ENCODE measurements around the gene SEMA7A.

Gene SEMA7A

GRCh38 chr15:74432271-74432967 lies 1.3 kb downstream of the SEMA7A start:
- no peak for DNase-seq (ENCODE audit: extremely low read depth in 1 of 2, low read depth in 1 of 2)

GRCh38 chr15:74431645-74432044 lies 2.1 kb downstream of the SEMA7A start:
- no peak for DNase-seq (ENCODE audit: extremely low read depth in 1 of 2, low read depth in 1 of 2)

- no peak for DNase-seq (ENCODE audit: extremely low read depth in 1 of 2, low read depth in 1 of 2)
Observed at GRCh38 chr15:74431116-74431515, 2.6 kb downstream of the SEMA7A start.

GRCh38 chr15:74430510-74430951 lies 3.2 kb downstream of the SEMA7A start:
- no peak for DNase-seq (ENCODE audit: extremely low read depth in 1 of 2, low read depth in 1 of 2)

GRCh38 chr15:74429781-74430400 lies 3.9 kb downstream of the SEMA7A start:
- DNase-seq (ENCODE audit: extremely low read depth in 1 of 2, low read depth in 1 of 2), result no peak

GRCh38 chr15:74428970-74429780 lies 4.6 kb downstream of the SEMA7A start:
- no peak for DNase-seq (ENCODE audit: extremely low read depth in 1 of 2, low read depth in 1 of 2)

- no peak for DNase-seq (ENCODE audit: extremely low read depth in 1 of 2, low read depth in 1 of 2)
Observed at GRCh38 chr15:74428442-74428787, 5.3 kb downstream of the SEMA7A start.

- DNase-seq (ENCODE audit: extremely low read depth in 1 of 2, low read depth in 1 of 2), result no peak
Observed at GRCh38 chr15:74427607-74428441, 5.9 kb downstream of the SEMA7A start.

GRCh38 chr15:74426404-74427281 lies 7.1 kb downstream of the SEMA7A start:
- no peak for DNase-seq (ENCODE audit: extremely low read depth in 1 of 2, low read depth in 1 of 2)

- no peak for DNase-seq (ENCODE audit: extremely low read depth in 1 of 2, low read depth in 1 of 2)
Observed at GRCh38 chr15:74425630-74426029, 8.1 kb downstream of the SEMA7A start.

- DNase-seq (ENCODE audit: extremely low read depth in 1 of 2, low read depth in 1 of 2), result no peak
Observed at GRCh38 chr15:74424901-74425528, 8.7 kb downstream of the SEMA7A start.

- no peak for DNase-seq (ENCODE audit: extremely low read depth in 1 of 2, low read depth in 1 of 2)
Observed at GRCh38 chr15:74423431-74424257, 10.1 kb downstream of the SEMA7A start.

- no peak for DNase-seq (ENCODE audit: extremely low read depth in 1 of 2, low read depth in 1 of 2)
Observed at GRCh38 chr15:74422652-74423430, 10.9 kb downstream of the SEMA7A start.

- no peak for DNase-seq (ENCODE audit: extremely low read depth in 1 of 2, low read depth in 1 of 2)
Observed at GRCh38 chr15:74422265-74422651, 11.5 kb downstream of the SEMA7A start.

- no peak for DNase-seq (ENCODE audit: extremely low read depth in 1 of 2, low read depth in 1 of 2)
Observed at GRCh38 chr15:74421302-74422245, 12.2 kb downstream of the SEMA7A start.

- DNase-seq (ENCODE audit: extremely low read depth in 1 of 2, low read depth in 1 of 2), result no peak
Observed at GRCh38 chr15:74420193-74420905, 13.4 kb downstream of the SEMA7A start.

Data from activated CD8-positive, alpha-beta memory T cell treated with anti-CD3 and anti-CD28 coated beads for 1 hour (primary cell).